Neural cell (in vitro differentiated cells): ENCODE measurements around the gene XPNPEP2.

Experiments
- CTCF ChIP-seq: fragments of 450-650 bp; IDR thresholded peaks from 2 replicates; pipeline ENCODE4 v1.5.1; 2014; ENCODE audit warnings: antibody characterized with exemption, mild to moderate bottlenecking, moderate library complexity; ENCODE audit not compliant: poor library complexity, severe bottlenecking
- EP300 ChIP-seq: fragments of 450-650 bp; conservative IDR thresholded peaks from 2 replicates; pipeline ENCODE4 v1.6.1; 2014; ENCODE audit warnings: antibody characterized with exemption, mild to moderate bottlenecking, moderate library complexity; ENCODE audit not compliant: poor library complexity, severe bottlenecking
- EZH2 ChIP-seq: fragments of 200-600, 300-800 bp; shearing (Covaris generic), sonication (generic); IDR thresholded peaks from 2 replicates; pipeline ENCODE4 v1.6.1; 2014; ENCODE audit warnings: antibody characterized with exemption, low read length, borderline replicate concordance, mild to moderate bottlenecking; ENCODE audit not compliant: insufficient read depth, poor library complexity, severe bottlenecking
- MXI1 ChIP-seq: fragments of 450-650 bp; conservative IDR thresholded peaks from 2 replicates; pipeline ENCODE4 v1.6.1; 2014; ENCODE audit warnings: antibody characterized with exemption, mild to moderate bottlenecking; ENCODE audit not compliant: poor library complexity, severe bottlenecking
- POLR2AphosphoS5 ChIP-seq: IDR thresholded peaks from 2 replicates; pipeline ENCODE4 v1.6.1; 2012
- RAD21 ChIP-seq: fragments of 450-650 bp; conservative IDR thresholded peaks from 2 replicates; pipeline ENCODE4 v1.6.1; 2014; ENCODE audit warnings: antibody characterized with exemption, mild to moderate bottlenecking, moderate library complexity
- REST ChIP-seq: IDR thresholded peaks from 2 replicates; pipeline ENCODE4 v1.6.1; 2012; ENCODE audit warnings: borderline replicate concordance
- SMC3 ChIP-seq: fragments of 450-650 bp; conservative IDR thresholded peaks from 2 replicates; pipeline ENCODE4 v1.6.1; 2014; ENCODE audit warnings: antibody characterized with exemption, mild to moderate bottlenecking, moderate library complexity; ENCODE audit not compliant: poor library complexity

GRCh38 chrX:129804806-129805205, 66.0 kb downstream of the XPNPEP2 start:
- TF ChIP-seq CTCF = no peak
- TF ChIP-seq POLR2AphosphoS5 = no peak
- no peak for TF ChIP-seq EP300
- no peak for TF ChIP-seq REST
- TF ChIP-seq EZH2 = no peak
- TF ChIP-seq MXI1 = no peak
- TF ChIP-seq SMC3 = no peak
- TF ChIP-seq RAD21 = no peak
